Omental fat pad (tissue), 4 donors: Measurements from ENCODE around the gene MAGEA11. TPM values are rescaled to one million over a fixed set of nuclear protein-coding genes. Genes with fewer than 3 reads are reported as not detected.
"Not testable (repeated sequence)": the region's sequence is repeated elsewhere in the genome, so short reads cannot be mapped to it uniquely, and the experiment has no call there.

Experiments used
- ATAC-seq: fragments of 150-250 bp; one replicate; pipeline ENCODE4 v1.9.1; 2016; ENCODE audit warnings: mild to moderate bottlenecking, moderate library complexity; ENCODE audit not compliant: low FRiP score
- DNase-seq: peaks from one replicate; pipeline ENCODE4 v3.0.0-alpha.2; 2019; ENCODE audit warnings: low spot score
- total RNA-seq, 4 donors: library from RNA; depleted of rRNA; stranded (reverse); fragments of >200 nt; gene quantifications; one replicate each; pipeline ENCODE4 v1.1.0, GENCODE V29; 2016
- TF ChIP-seq, protein P1 (sequence below), 3 donors: fragments of 450-650 bp; IDR thresholded peaks; one replicate each; pipeline ENCODE4 v1.5.1; 2016 to 2017; ENCODE audit warnings: antibody characterized with exemption in 3 of 3, mild to moderate bottlenecking in 3 of 3, moderate library complexity in 2 of 3

Gene MAGEA11
- total RNA-seq, 4 donors from 2014 or later: not detected

DNA sequence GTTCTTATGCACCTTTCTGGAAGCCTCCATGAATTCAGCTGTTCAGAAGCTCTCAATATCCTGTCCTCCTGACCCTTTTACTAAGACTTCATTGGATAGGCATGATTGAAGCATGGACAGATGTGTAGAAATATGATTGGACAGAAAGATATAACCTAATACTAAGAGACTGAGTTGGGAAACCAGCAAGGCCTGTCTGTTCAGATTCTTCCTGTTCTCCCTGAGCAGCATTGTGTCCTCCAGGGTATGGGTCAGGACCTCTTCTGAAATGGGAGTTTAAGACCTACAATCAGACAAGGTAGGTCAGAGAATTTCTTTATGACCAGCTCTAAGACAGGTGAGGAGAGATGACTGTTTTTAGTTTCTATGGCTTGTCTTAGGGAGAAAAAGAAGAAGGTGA lies 23.9 kb upstream of the MAGEA11 start:
- ATAC-seq: no peak
- no peak for DNase-seq
- TF ChIP-seq, protein P1, sequence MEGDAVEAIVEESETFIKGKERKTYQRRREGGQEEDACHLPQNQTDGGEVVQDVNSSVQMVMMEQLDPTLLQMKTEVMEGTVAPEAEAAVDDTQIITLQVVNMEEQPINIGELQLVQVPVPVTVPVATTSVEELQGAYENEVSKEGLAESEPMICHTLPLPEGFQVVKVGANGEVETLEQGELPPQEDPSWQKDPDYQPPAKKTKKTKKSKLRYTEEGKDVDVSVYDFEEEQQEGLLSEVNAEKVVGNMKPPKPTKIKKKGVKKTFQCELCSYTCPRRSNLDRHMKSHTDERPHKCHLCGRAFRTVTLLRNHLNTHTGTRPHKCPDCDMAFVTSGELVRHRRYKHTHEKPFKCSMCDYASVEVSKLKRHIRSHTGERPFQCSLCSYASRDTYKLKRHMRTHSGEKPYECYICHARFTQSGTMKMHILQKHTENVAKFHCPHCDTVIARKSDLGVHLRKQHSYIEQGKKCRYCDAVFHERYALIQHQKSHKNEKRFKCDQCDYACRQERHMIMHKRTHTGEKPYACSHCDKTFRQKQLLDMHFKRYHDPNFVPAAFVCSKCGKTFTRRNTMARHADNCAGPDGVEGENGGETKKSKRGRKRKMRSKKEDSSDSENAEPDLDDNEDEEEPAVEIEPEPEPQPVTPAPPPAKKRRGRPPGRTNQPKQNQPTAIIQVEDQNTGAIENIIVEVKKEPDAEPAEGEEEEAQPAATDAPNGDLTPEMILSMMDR (IDR thresholded peaks at IDR 0.05): no peak

- no peak for ATAC-seq
- no peak for DNase-seq
- TF ChIP-seq, protein P1 (IDR thresholded peaks at IDR 0.05): no peak
Measured at GRCh38 chrX:149688552-149688951, 23.3 kb upstream of the MAGEA11 start.

DNA sequence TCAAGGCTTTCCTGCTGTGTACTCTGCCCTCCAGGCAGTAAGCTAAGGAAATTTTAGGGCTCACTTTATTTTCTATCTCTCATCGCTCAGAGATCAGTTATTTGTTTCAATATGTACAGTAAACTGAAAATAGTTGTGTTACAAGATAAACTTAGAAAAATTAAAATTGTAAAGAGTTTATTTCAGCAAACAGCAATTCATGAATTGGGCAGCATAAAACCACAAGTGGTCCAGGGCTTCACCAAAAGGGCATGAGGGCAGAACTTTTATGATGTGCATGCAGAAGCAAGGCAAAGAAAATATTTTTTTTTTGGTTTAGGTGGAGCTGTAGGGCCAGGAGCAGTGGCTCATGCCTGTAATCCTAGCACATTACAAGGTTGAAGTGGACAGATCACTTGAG lies 20.1 kb upstream of the MAGEA11 start:
- ATAC-seq: no peak
- TF ChIP-seq, protein P1 (IDR thresholded peaks at IDR 0.05): no peak
- DNase-seq: no peak

GRCh38 chrX:149692686-149693272 lies 19.1 kb upstream of the MAGEA11 start:
- DNase-seq, ATAC-seq: not testable (repeated sequence)

GRCh38 chrX:149699761-149700160 lies 12.1 kb upstream of the MAGEA11 start:
- ATAC-seq: no peak

DNA sequence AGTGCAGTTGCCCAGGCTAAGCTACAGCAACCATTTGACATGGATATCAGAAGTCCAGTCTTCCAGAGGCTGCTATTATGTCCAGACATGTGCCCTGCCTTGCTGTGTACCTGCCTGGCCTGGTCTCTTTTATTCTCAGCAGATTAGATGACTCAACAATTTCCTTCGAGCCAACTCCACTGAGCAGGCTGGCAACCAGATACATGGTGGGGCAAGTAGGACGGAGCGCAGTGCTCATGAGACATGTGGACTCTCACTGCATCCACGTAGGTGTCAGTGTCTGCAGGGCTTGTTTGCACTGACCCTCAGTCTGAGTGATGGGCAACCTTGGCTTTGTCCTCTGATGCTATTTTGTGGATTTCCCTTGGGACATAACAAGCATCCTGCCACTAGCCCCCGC lies 7.2 kb upstream of the MAGEA11 start:
- ATAC-seq (no peak), DNase-seq (no peak)
- TF ChIP-seq, protein P1 (IDR thresholded peaks at IDR 0.05): no peak

More at GRCh38 chrX:149699761-149700160, 12.1 kb upstream of the MAGEA11 start:
- no peak for DNase-seq
- TF ChIP-seq, protein P1 (IDR thresholded peaks at IDR 0.05): no peak

DNA sequence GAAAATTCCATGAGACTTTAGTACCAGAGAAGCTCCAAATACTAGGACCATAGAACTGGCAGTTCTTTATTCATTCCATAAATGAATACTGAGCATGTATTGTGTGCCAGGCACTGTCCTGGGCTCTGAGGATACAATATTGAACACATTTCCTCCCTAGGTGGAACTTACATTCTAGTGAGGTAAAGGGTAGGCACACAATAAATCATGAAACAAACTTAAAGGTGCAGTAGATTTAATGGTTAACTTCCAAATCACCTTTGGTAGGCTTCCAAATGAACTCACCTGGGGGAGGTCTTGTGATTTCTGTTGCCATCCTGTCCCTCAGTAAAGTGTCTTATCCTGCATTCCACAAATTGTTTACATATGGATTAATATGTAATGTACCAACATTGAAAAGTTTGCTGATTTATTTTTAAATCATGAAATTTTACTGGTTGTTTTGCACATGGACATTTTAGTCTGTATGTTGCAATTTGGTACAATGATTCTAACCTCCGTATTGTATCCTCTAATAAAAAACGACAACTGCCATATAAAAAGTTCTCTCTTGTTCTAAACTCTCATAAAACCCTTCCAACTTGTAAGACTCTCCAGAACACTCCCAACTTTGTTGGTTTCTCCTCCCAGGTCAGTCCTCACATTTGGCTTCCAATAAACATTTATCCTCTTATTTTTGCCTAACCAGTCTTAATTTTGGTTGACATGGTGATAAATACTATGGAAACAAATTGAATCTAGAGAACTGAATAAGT lies 4.5 kb upstream of the MAGEA11 start:
- ATAC-seq: no peak
- TF ChIP-seq, protein P1 (IDR thresholded peaks at IDR 0.05): no peak
- no peak for DNase-seq
